ENCODE data around the gene RPRM. TPM values are rescaled to one million over a fixed set of nuclear protein-coding genes. Genes with fewer than 3 reads are reported as not detected.

The RPRM gene
- polyA plus RNA-seq (2013, experiment 1 of 2): 1.2 TPM
- polyA plus RNA-seq (2013, experiment 2 of 2): 1.2 TPM

- Histone ChIP-seq H3K4me2 (ENCODE audit: insufficient read depth, low read length, poor library complexity, severe bottlenecking) (peak within 1 kb of the TSS; percentile 76), H3K18ac (ENCODE audit: low read length) (peak within 1 kb of the TSS; percentile 74), H2BK5ac (ENCODE audit: low read length) (no peak within 1 kb of the TSS), H4K8ac (ENCODE audit: low read depth, low read length) (no peak within 1 kb of the TSS), H2AFZ (ENCODE audit: low read length) (peak within 1 kb of the TSS; percentile 88), H3K23ac (ENCODE audit: low read depth, low read length, poor library complexity) (peak within 1 kb of the TSS; percentile 95), H3K9me3 (replicated peaks in 1 of 2; ENCODE audit: control insufficient read depth in 2 of 2, insufficient read depth in 1 of 2, low read depth in 1 of 2, low read length in 2 of 2) (no peaks in the 10 kb centered on the region), H2AK5ac (ENCODE audit: low read depth, low read length) (no peak within 1 kb of the TSS), H2BK12ac (ENCODE audit: low read length) (peak within 1 kb of the TSS; percentile 78), H2BK15ac (ENCODE audit: low read length) (peak within 1 kb of the TSS; percentile 37), H3K4ac (ENCODE audit: low read length) (peak within 1 kb of the TSS; percentile 26), H3K79me1 (ENCODE audit: low read depth, low read length) (no peaks in the 10 kb centered on the region), H3K9ac (ENCODE audit: low read depth, low read length, poor library complexity) (peak within 1 kb of the TSS; percentile 64), H3K36me3 (replicated peaks in 1 of 2; ENCODE audit: control insufficient read depth in 2 of 2, insufficient read depth in 2 of 2, low read length in 2 of 2) (no peaks in the 10 kb centered on the region), H3K27me3 (ENCODE audit: control insufficient read depth in 3 of 3, insufficient read depth in 3 of 3, low read depth in 1 of 3, low read length in 3 of 3) (peaks cover 0 to 42% (median 14%) of the 10 kb centered on the region in 3 experiments), H3K27ac (replicated peaks; ENCODE audit: low read length) (no peak within 1 kb of the TSS), H2BK120ac (ENCODE audit: low read depth, low read length) (no peak within 1 kb of the TSS), H4K91ac (ENCODE audit: low read depth, low read length, poor library complexity) (no peak within 1 kb of the TSS), H3K4me1 (ENCODE audit: control insufficient read depth in 2 of 2, insufficient read depth in 1 of 2, low read depth in 1 of 2, low read length in 2 of 2) (peaks cover 11 to 12% of the 10 kb centered on the region in 2 donors), H3K4me3 (ENCODE audit: low read length in 2 of 2) (peak within 1 kb of the TSS; percentile 47 to 83), H3K14ac (ENCODE audit: low read length) (no peak within 1 kb of the TSS)
- no CpG with 5 or more reads among the region's 93 CpGs for WGBS, 2 donors (ENCODE audit: extremely low coverage in 2 of 2, insufficient read length in 2 of 2, insufficient replicate concordance in 1 of 2)
- DNase-seq (ENCODE audit: low spot score): peak; percentile 85
Observed at GRCh38 chr2:153478289-153479261, at the start of gene RPRM. RPRM (minus strand) TSS chr2:153478762; CDS start chr2:153478565, 197 bp downstream.

- Histone ChIP-seq H2BK5ac (ENCODE audit: low read length) (no peak overlapping the region), H4K91ac (ENCODE audit: low read depth, low read length, poor library complexity) (no peak overlapping the region), H3K18ac (ENCODE audit: low read length) (no peak overlapping the region), H3K9ac (ENCODE audit: low read depth, low read length, poor library complexity) (no peak overlapping the region), H4K8ac (ENCODE audit: low read depth, low read length) (no peak overlapping the region), H2BK120ac (ENCODE audit: low read depth, low read length) (no peak overlapping the region), H2BK12ac (ENCODE audit: low read length) (no peak overlapping the region), H3K27me3 (ENCODE audit: control insufficient read depth in 3 of 3, insufficient read depth in 3 of 3, low read depth in 1 of 3, low read length in 3 of 3) (no peaks in the 10 kb centered on the region), H3K4me1 (ENCODE audit: control insufficient read depth in 2 of 2, insufficient read depth in 1 of 2, low read depth in 1 of 2, low read length in 2 of 2) (no peaks in the 10 kb centered on the region), H3K4ac (ENCODE audit: low read length) (no peak overlapping the region), H2AK5ac (ENCODE audit: low read depth, low read length) (no peak overlapping the region), H3K27ac (replicated peaks; ENCODE audit: low read length) (no peak overlapping the region), H3K36me3 (replicated peaks in 1 of 2; ENCODE audit: control insufficient read depth in 2 of 2, insufficient read depth in 2 of 2, low read length in 2 of 2) (no peaks in the 10 kb centered on the region), H3K4me2 (ENCODE audit: insufficient read depth, low read length, poor library complexity, severe bottlenecking) (no peak overlapping the region), H2AFZ (ENCODE audit: low read length) (no peak overlapping the region), H3K79me1 (ENCODE audit: low read depth, low read length) (no peaks in the 10 kb centered on the region), H3K23ac (ENCODE audit: low read depth, low read length, poor library complexity) (no peak overlapping the region), H3K4me3 (ENCODE audit: low read length in 2 of 2) (no peak overlapping the region), H3K9me3 (replicated peaks in 1 of 2; ENCODE audit: control insufficient read depth in 2 of 2, insufficient read depth in 1 of 2, low read depth in 1 of 2, low read length in 2 of 2) (no peaks in the 10 kb centered on the region), H2BK15ac (ENCODE audit: low read length) (no peak overlapping the region), H3K14ac (ENCODE audit: low read length) (no peak overlapping the region)
- DNase-seq (ENCODE audit: low spot score): peak; percentile 49
- no CpG with 5 or more reads among the region's 1 CpG for whole genome bisulfite sequencing, 2 donors (ENCODE audit: extremely low coverage in 2 of 2, insufficient read length in 2 of 2, insufficient replicate concordance in 1 of 2)
Observed at GRCh38 chr2:153519257-153519875, 40.8 kb upstream of the RPRM start.

- no CpG with 5 or more reads among the region's 4 CpGs for WGBS, 2 donors (ENCODE audit: extremely low coverage in 2 of 2, insufficient read length in 2 of 2, insufficient replicate concordance in 1 of 2)
- Histone ChIP-seq H2AK5ac (ENCODE audit: low read depth, low read length) (no peak overlapping the region), H3K9me3 (replicated peaks in 1 of 2; ENCODE audit: control insufficient read depth in 2 of 2, insufficient read depth in 1 of 2, low read depth in 1 of 2, low read length in 2 of 2) (no peaks in the 10 kb centered on the region), H3K23ac (ENCODE audit: low read depth, low read length, poor library complexity) (no peak overlapping the region), H3K9ac (ENCODE audit: low read depth, low read length, poor library complexity) (no peak overlapping the region), H2BK12ac (ENCODE audit: low read length) (no peak overlapping the region), H3K27me3 (ENCODE audit: control insufficient read depth in 3 of 3, insufficient read depth in 3 of 3, low read depth in 1 of 3, low read length in 3 of 3) (no peaks in the 10 kb centered on the region), H3K4me2 (ENCODE audit: insufficient read depth, low read length, poor library complexity, severe bottlenecking) (no peak overlapping the region), H3K4ac (ENCODE audit: low read length) (no peak overlapping the region), H3K4me3 (ENCODE audit: low read length in 2 of 2) (no peak overlapping the region), H2BK15ac (ENCODE audit: low read length) (no peak overlapping the region), H4K8ac (ENCODE audit: low read depth, low read length) (no peak overlapping the region), H3K18ac (ENCODE audit: low read length) (no peak overlapping the region), H3K4me1 (ENCODE audit: control insufficient read depth in 2 of 2, insufficient read depth in 1 of 2, low read depth in 1 of 2, low read length in 2 of 2) (no peaks in the 10 kb centered on the region), H2BK120ac (ENCODE audit: low read depth, low read length) (no peak overlapping the region), H3K14ac (ENCODE audit: low read length) (no peak overlapping the region), H3K36me3 (replicated peaks in 1 of 2; ENCODE audit: control insufficient read depth in 2 of 2, insufficient read depth in 2 of 2, low read length in 2 of 2) (no peaks in the 10 kb centered on the region), H3K79me1 (ENCODE audit: low read depth, low read length) (no peaks in the 10 kb centered on the region), H4K91ac (ENCODE audit: low read depth, low read length, poor library complexity) (no peak overlapping the region), H3K27ac (replicated peaks; ENCODE audit: low read length) (no peak overlapping the region), H2AFZ (ENCODE audit: low read length) (no peak overlapping the region), H2BK5ac (ENCODE audit: low read length) (no peak overlapping the region)
- DNase-seq (ENCODE audit: low spot score): no peak
Observed at GRCh38 chr2:153512331-153512730, 33.8 kb upstream of the RPRM start.

GRCh38 chr2:153510996-153511395, 32.4 kb upstream of the RPRM start:
- H3K4ac ChIP-seq (ENCODE audit: low read length): no peak overlapping the region
- no peak overlapping the region for H2AFZ ChIP-seq (ENCODE audit: low read length)
- no peak overlapping the region for H3K14ac ChIP-seq (ENCODE audit: low read length)
- H3K4me2 ChIP-seq (ENCODE audit: insufficient read depth, low read length, poor library complexity, severe bottlenecking): no peak overlapping the region
- H3K9ac ChIP-seq (ENCODE audit: low read depth, low read length, poor library complexity): no peak overlapping the region
- no peak overlapping the region for H4K8ac ChIP-seq (ENCODE audit: low read depth, low read length)
- H2BK12ac ChIP-seq (ENCODE audit: low read length): no peak overlapping the region
- H3K4me3 ChIP-seq (ENCODE audit: low read length in 2 of 2): no peak overlapping the region
- H3K36me3 ChIP-seq (replicated peaks in 1 of 2; ENCODE audit: control insufficient read depth in 2 of 2, insufficient read depth in 2 of 2, low read length in 2 of 2): no peaks in the 10 kb centered on the region
- H3K79me1 ChIP-seq (ENCODE audit: low read depth, low read length): no peaks in the 10 kb centered on the region
- no peak overlapping the region for H3K27ac ChIP-seq (replicated peaks; ENCODE audit: low read length)
- H3K4me1 ChIP-seq (ENCODE audit: control insufficient read depth in 2 of 2, insufficient read depth in 1 of 2, low read depth in 1 of 2, low read length in 2 of 2): no peaks in the 10 kb centered on the region
- no peak overlapping the region for H3K18ac ChIP-seq (ENCODE audit: low read length)
- H4K91ac ChIP-seq (ENCODE audit: low read depth, low read length, poor library complexity): no peak overlapping the region
- H3K9me3 ChIP-seq (replicated peaks in 1 of 2; ENCODE audit: control insufficient read depth in 2 of 2, insufficient read depth in 1 of 2, low read depth in 1 of 2, low read length in 2 of 2): peaks cover 0 to 5% of the 10 kb centered on the region in 2 donors
- H2BK15ac ChIP-seq (ENCODE audit: low read length): no peak overlapping the region
- no peak overlapping the region for H3K23ac ChIP-seq (ENCODE audit: low read depth, low read length, poor library complexity)
- WGBS, 2 donors (ENCODE audit: extremely low coverage in 2 of 2, insufficient read length in 2 of 2, insufficient replicate concordance in 1 of 2): no CpG with 5 or more reads among the region's 4 CpGs
- no peak for DNase-seq (ENCODE audit: low spot score)
- H2BK120ac ChIP-seq (ENCODE audit: low read depth, low read length): no peak overlapping the region
- H3K27me3 ChIP-seq (ENCODE audit: control insufficient read depth in 3 of 3, insufficient read depth in 3 of 3, low read depth in 1 of 3, low read length in 3 of 3): no peaks in the 10 kb centered on the region
- H2BK5ac ChIP-seq (ENCODE audit: low read length): no peak overlapping the region
- H2AK5ac ChIP-seq (ENCODE audit: low read depth, low read length): no peak overlapping the region

Data from neuronal stem cell (in vitro differentiated cells).